Small intestine (tissue), 7 donors: ENCODE data around the gene DUS3L. TPM values are rescaled to one million over a fixed set of nuclear protein-coding genes. Genes with fewer than 3 reads are reported as not detected.

Experiments used
- DNase-seq, 2 donors: peaks; one replicate each; pipeline versions ENCODE4 v3.0.0 to v3.0.0-alpha.2; 2013
- FAIRE-seq: peaks from 2 replicates; lab custom pipeline; 2012; peaks lifted over from hg19 to GRCh38; lab: Jason Lieb, UNC
- H3K27ac ChIP-seq, 3 donors: one replicate each; pipeline ENCODE4 v1.5.1; 2013; ENCODE audit warnings: low read length in 2 of 3, mild to moderate bottlenecking in 2 of 3, control low read depth in 1 of 3, inconsistent platforms in 1 of 3, low read depth in 1 of 3, moderate library complexity in 1 of 3
- H3K27me3 ChIP-seq, 3 donors: one replicate each; pipeline ENCODE4 v1.6.1; 2013; ENCODE audit warnings: low read length in 3 of 3, inconsistent platforms in 1 of 3; ENCODE audit not compliant: control insufficient read depth in 3 of 3, insufficient read depth in 3 of 3
- H3K36me3 ChIP-seq, 3 donors: one replicate each; pipeline ENCODE4 v1.6.1; 2013; ENCODE audit warnings: low read length in 3 of 3, inconsistent platforms in 1 of 3, low read depth in 1 of 3, mild to moderate bottlenecking in 1 of 3, moderate library complexity in 1 of 3; ENCODE audit not compliant: control insufficient read depth in 3 of 3, insufficient read depth in 2 of 3
- H3K4me1 ChIP-seq, 3 donors: one replicate each; pipeline ENCODE4 v1.6.1; 2013; ENCODE audit warnings: low read length in 2 of 3, inconsistent platforms in 1 of 3, low read depth in 1 of 3, mild to moderate bottlenecking in 1 of 3, moderate library complexity in 1 of 3; ENCODE audit not compliant: control insufficient read depth in 3 of 3, insufficient read depth in 2 of 3
- H3K4me3 ChIP-seq, 3 donors: one replicate each; pipeline ENCODE4 v1.5.1; 2013; ENCODE audit warnings: low read length in 3 of 3, control low read depth in 1 of 3, inconsistent platforms in 1 of 3, low read depth in 1 of 3, mild to moderate bottlenecking in 1 of 3, moderate library complexity in 1 of 3
- H3K9me3 ChIP-seq, 2 donors: one replicate each; pipeline ENCODE4 v1.6.1; 2013; ENCODE audit warnings: low read depth in 1 of 2, low read length in 1 of 2; ENCODE audit not compliant: control insufficient read depth in 2 of 2, insufficient read depth in 1 of 2
- WGBS, 3 donors: extraction: QIAGEN DNeasy Blood & Tissue Kit; methylation state at CpG; one replicate each; pipeline ENCODE4 v1.1.7; 2013; 5-methylcytosine and 5-hydroxymethylcytosine counted together
- polyA plus RNA-seq, 4 donors: library from polyadenylated mRNA; stranded (reverse) in 3 of 4; unstranded in 1 of 4; fragments of 200-250 nt in 3 of 4; fragments of 120-200 nt in 1 of 4; gene quantifications; one replicate each; pipeline versions ENCODE4 v1.2.1 to v1.2.3, GENCODE V29; 2013
- donor health status: healthy with polysubstance abuse.
- donor health status: control.
- donor health status: control.
- donor health status: Bipolar disorder and iron deficiency.
- donor health status: healthy.

The DUS3L gene
- polyA plus RNA-seq, 4 donors = 31.8 to 43.8 (median 41.9) TPM

DNA sequence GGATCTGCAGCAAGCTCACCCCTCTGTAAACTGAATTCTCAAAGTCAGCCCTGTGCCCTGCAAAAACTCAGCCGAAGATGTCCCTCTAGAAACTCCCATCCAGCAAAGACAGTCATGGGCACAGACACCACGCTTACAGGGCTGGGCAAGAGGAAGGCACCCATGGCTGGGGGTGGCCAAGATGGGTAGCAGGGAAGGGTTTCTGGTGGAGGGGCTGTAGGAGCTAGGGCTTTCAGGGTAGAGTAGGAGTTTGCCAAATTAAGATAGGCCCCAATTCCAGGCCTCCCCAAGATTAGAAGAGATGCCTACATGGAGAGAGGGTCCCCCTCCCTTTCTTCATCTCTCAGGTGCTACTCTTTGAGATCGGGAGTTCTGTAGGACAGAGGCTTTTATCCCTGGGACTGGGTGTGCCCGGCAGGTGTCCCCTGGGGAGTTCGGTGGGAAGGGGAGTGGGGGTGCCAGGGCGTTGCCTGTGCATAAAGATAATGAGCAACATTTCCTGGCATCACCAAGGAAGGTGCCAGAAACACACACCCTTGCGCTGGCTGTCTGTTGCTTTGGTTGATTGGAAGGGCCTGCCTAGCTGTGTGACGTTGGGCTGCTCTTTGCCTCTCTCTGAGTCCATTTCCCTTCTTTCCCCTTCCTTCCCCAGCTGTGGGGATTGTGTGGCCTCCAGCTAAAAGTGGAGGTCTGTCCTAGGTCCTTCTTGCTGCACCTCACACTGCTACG is 23.3 kb upstream of the DUS3L start:
- WGBS, 3 donors = 36 to 65% (median 54%) methylated on average over 8 to 9 of the region's 9 CpGs
- Histone ChIP-seq H3K27me3 (no peaks in the 10 kb centered on the region), H3K9me3 (no peaks in the 10 kb centered on the region), H3K27ac (peak overlapping the region in 1 of 3 donors; percentile 39), H3K4me3 (no peak overlapping the region), H3K4me1 (peaks cover 0 to 2% (median 0%) of the 10 kb centered on the region in 3 donors), H3K36me3 (peaks cover 0 to 2% (median 0%) of the 10 kb centered on the region in 3 donors)
- DNase-seq (peak in 1 of 2 donors; percentile 53), FAIRE-seq (no peak)

DNA sequence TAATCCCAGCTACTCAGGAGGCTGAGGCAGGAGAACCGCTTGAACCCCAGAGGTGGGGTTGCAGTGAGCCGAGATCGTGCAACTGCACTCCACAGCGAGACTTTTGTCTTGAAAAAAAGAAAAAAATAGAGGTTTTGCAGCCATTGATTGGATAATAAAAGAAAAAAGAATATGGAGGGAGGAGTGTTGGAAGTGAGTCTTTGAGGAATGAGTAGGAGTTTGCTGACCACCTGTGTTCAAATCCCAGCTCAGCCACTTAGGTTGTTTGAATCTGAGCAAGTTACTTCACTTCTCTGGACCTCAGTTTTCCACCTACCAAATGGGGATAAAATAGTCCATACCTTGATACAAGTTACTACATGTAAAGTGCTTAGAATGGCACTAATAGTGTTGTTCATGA is 20.2 kb upstream of the DUS3L start:
- Histone ChIP-seq H3K4me3 (no peak overlapping the region), H3K36me3 (peaks cover 0 to 2% (median 0%) of the 10 kb centered on the region in 3 donors), H3K9me3 (no peaks in the 10 kb centered on the region), H3K27me3 (peaks cover 0 to 1% (median 0%) of the 10 kb centered on the region in 3 donors), H3K4me1 (peaks cover 0 to under 1% (median 0%) of the 10 kb centered on the region in 3 donors), H3K27ac (no peak overlapping the region)
- DNase-seq (no peak), FAIRE-seq (no peak)
- 92 to 95% (median 93%) methylated on average over 4 of the region's 4 CpGs for WGBS, 3 donors

DNA sequence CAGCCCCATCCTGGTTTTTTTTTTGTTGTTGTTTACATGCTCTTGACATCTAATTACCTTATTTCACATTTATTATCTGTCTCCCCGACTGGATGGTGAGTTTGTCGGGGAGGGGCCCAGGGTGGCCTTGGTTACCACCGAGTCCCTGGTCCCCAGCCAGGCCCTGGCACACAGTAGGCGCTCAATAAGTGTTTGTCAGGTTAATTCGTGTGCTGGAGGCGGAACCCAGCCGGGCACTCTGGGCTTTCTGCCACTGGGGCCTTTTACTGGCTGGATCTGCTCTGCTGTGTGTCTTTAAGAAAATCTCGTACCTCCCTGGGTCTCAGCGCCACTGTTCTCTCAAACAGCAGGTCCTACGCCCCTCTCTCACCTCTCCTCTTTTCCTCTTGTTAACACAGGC is 18.5 kb upstream of the DUS3L start:
- FAIRE-seq = no peak
- H3K27ac ChIP-seq = no peak overlapping the region

DNA sequence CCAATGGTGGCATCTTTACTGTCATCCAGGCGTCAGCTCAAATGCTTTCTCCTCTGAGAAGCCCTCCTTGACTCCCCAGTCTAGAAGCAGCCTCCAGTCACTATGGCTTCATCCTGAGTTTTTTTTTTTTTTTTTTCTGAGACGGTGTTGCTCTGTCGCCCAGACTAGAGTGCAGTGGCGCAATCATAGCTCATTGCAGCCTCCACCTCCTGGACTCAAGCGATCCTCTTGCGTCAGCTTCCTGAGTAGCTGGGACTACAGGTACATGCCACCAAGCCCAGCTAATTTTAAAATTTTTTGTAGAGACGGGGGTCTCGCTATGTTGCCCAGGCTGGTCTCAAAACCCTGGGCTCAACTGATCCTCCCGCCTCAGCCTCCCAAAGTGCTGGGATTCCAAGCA is 18.1 kb upstream of the DUS3L start:
- Histone ChIP-seq H3K36me3 (peaks cover 0 to 2% (median 0%) of the 10 kb centered on the region in 3 donors), H3K4me3 (no peak overlapping the region), H3K9me3 (no peaks in the 10 kb centered on the region), H3K27ac (no peak overlapping the region), H3K27me3 (peaks cover 0 to 16% (median 0%) of the 10 kb centered on the region in 3 donors), H3K4me1 (peaks cover 0 to 15% (median 0%) of the 10 kb centered on the region in 3 donors)
- FAIRE-seq (no peak), DNase-seq (no peak)
- WGBS, 3 donors = 87 to 90% (median 88%) methylated on average over 9 of the region's 9 CpGs

More for the DNA sequence above, 18.5 kb upstream of the DUS3L start:
- Histone ChIP-seq H3K4me3 (no peak overlapping the region), H3K9me3 (no peaks in the 10 kb centered on the region), H3K36me3 (peaks cover 0 to 2% (median 0%) of the 10 kb centered on the region in 3 donors), H3K27me3 (peaks cover 0 to 12% (median 0%) of the 10 kb centered on the region in 3 donors), H3K4me1 (peaks cover 0 to 11% (median 0%) of the 10 kb centered on the region in 3 donors)
- no peak for DNase-seq
- 75 to 82% (median 78%) methylated on average over 10 of the region's 10 CpGs for WGBS, 3 donors

DNA sequence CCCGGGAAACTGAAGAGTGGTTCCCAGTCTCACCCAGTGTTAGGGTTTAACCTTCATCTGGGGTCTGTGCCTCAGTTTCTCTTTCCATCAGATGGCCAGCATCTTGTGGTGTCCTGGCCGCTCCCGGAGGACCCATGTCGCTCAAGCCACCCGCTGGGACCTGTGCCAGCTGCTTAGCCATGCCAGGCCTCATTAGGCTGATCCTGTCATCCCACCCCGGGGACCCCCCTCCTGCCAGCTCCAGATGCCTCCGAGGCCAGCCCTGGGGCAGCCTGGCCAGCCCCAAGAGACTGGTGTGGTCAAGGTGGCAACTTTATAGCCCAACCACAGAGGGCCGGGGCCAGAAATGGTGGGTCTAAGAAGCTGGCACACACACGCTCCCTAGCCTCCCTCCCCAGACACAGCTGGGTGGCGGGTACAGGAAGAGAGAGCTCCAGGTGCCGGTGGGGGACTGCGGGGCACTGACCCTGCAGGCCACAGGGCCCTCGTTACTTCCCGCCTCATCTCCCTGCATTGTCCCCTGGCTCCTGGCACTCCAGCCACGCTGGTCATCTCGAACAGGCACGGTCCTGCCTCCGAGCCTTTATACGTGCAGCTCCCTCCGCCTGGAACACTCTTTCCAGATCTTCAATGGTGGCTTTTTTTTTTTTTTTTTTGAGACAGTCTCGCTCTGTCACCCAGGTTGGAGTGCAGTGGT is 17.3 kb upstream of the DUS3L start:
- peaks cover 0 to 2% (median 0%) of the 10 kb centered on the region in 3 donors for H3K36me3 ChIP-seq
- FAIRE-seq = no peak
- no peak overlapping the region for H3K4me3 ChIP-seq
- peaks cover 0 to 17% (median 0%) of the 10 kb centered on the region in 3 donors for H3K27me3 ChIP-seq
- no peaks in the 10 kb centered on the region for H3K9me3 ChIP-seq
- peaks cover 0 to 20% (median 0%) of the 10 kb centered on the region in 3 donors for H3K4me1 ChIP-seq
- H3K27ac ChIP-seq = no peak overlapping the region
- no peak for DNase-seq
- 79 to 89% (median 85%) methylated on average over 20 to 21 of the region's 21 CpGs for WGBS, 3 donors

DNA sequence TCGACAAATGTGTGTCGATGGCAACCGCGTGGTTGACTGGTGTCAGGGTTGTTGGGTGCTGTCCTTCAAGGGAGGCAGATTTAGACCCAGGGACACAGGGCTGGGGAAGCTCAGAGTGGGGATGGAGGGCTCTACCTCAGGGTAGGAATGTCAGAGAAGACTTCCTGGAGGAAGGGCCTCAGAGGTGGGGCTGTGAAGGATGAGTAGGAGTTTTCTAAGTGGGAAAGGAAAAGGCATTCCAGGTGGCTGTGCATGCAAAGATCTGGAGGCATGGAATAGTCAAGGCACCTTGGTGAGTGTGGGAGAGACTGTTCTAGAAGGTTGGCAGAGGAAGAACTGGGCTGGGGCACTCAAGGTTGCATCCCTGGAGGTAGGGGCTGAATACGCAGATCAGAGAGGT is 15.9 kb upstream of the DUS3L start:
- Histone ChIP-seq H3K27me3 (peaks cover 0 to 21% (median under 1%) of the 10 kb centered on the region in 3 donors), H3K4me3 (no peak overlapping the region), H3K27ac (no peak overlapping the region), H3K9me3 (no peaks in the 10 kb centered on the region), H3K36me3 (peaks cover 0 to 2% (median 0%) of the 10 kb centered on the region in 3 donors), H3K4me1 (peaks cover 0 to 27% (median 0%) of the 10 kb centered on the region in 3 donors)
- FAIRE-seq (no peak), DNase-seq (no peak)
- 95 to 99% (median 98%) methylated on average over 5 of the region's 5 CpGs for WGBS, 3 donors

DNA sequence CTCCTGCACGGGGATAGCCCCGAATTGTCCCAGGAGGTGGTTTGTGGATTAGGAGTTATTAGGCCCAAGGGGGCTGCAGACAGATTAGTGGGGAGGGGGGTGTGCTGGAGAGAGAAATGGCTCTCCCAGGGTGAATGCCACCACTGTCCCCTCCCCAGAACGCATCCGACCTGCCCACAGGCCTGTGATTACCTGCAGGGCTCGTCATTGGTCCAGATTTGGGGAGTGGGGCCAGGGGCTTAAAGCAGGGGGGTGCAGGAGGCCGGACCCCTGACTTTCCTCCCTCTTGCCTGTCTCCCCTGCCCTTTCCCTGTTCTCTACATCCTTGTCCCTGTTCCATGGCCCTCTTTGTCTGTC is 15.1 kb upstream of the DUS3L start:
- Histone ChIP-seq H3K4me3 (no peak overlapping the region), H3K27ac (no peak overlapping the region), H3K9me3 (no peaks in the 10 kb centered on the region), H3K36me3 (peaks cover 0 to 2% (median 0%) of the 10 kb centered on the region in 3 donors), H3K27me3 (peaks cover 0 to 21% (median 3%) of the 10 kb centered on the region in 3 donors), H3K4me1 (peaks cover 0 to 27% (median 0%) of the 10 kb centered on the region in 3 donors)
- 25 to 38% (median 29%) methylated on average over 6 of the region's 6 CpGs for WGBS, 3 donors
- FAIRE-seq (no peak), DNase-seq (no peak)

DNA sequence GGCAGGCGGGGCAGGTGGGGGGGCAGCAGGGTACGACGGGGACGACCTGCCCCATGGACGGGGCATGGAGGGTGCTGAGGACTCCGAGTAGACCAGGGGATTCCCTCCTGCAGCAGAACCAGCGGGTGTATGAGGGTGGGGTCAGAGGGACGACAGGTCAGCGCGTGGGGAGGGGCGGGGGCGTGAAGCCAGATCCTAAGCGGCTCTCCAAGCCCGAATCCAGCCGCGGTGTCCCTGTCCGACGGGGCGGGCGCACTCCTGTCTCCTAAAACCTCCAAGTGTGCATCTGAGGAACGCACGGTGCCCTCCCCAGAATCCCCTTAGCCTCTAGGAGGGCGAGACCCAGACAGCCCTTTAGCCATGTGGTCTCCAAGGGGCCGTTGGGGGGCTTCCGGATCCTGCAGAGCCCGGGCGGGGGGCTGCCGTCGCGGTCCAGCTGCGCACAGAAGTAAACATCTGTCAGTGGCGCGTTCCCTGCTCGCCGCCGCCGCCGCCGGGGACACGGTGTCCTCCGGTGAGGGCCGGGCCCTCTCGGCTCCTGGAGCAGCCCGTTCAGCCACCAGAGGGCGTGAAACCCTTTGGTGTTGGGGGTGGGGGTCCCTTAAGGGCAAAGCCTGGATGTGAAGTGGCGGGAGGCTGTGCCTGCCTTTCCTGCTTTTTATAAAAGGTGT is 14.6 kb upstream of the DUS3L start:
- Histone ChIP-seq H3K27me3 (peaks cover 0 to 21% (median 3%) of the 10 kb centered on the region in 3 donors), H3K9me3 (no peaks in the 10 kb centered on the region), H3K4me3 (peak overlapping the region in 2 of 3 donors; percentile 38 to 57), H3K36me3 (peaks cover 0 to 2% (median 0%) of the 10 kb centered on the region in 3 donors), H3K27ac (peak overlapping the region in 1 of 3 donors; percentile 72), H3K4me1 (peaks cover 0 to 27% (median 0%) of the 10 kb centered on the region in 3 donors)
- DNase-seq (peak; percentile 79 to 84), FAIRE-seq (no peak)
- WGBS, 3 donors = 2 to 3% (median 3%) methylated on average over 43 to 46 of the region's 46 CpGs
